GM21737 (cell line): ENCODE measurements around the gene RHBG.

ENCODE experiments used
- ATAC-seq: cut with Tn5 transposase; IDR thresholded peaks from one replicate; pipeline ENCODE4 v1.9.1; 2021; ENCODE audit warnings: mild to moderate bottlenecking, moderate library complexity; ENCODE audit not compliant: unreplicated experiment

The RHBG gene

DNA sequence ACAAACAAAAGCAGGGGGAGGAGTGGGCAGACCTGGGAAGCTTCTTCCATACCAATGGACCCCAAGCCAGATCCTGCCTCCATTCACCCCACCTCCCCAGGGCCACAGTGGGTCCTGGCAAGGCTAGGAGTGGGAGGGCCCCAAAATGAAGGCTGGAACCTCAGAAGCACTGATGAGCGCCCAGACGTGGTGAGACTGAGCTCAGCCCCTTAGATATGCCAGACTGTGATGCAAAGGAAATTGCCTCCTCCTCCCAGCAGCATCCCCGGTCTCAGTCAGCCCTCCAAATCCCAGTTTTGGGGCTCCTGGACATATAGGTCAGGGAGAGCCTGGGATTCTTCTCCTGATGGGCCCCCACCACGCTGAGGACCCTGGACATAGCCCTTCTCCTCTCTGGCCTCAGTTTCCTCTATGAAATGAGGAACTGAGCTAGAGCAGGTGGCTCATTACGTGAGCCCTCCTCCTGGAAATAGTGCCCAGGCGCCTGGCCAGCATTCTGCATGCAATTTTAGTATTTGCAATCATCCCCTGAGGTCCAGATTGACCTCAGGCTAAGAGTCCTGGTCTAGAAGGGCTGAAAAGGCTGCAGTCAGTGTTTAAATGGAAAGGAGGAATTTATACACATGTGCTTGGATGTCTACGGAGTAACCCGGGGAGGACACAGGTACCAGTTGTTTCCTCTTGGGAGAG is 33.5 kb downstream of the RHBG start:
- no peak for ATAC-seq

DNA sequence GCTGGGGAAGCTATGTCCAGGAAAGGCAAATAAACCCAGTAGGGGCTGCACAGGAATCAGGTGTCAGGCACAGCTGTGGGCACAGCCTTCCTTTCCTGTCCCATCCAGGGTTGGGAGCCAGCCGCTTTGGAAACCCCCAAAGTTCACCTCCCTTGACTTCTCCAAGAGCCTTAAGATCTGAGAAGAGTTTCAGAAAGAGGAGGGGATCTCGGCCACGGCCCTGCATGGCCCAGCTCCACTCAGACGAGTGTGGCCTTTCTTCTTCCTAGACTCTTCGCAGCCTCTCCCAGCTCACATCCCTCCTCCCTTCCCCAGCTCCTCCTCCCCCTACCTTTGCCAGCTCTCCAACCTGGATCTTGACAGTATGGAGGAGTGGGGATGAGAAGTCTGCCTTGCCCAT is 36.7 kb downstream of the RHBG start:
- ATAC-seq = no peak

DNA sequence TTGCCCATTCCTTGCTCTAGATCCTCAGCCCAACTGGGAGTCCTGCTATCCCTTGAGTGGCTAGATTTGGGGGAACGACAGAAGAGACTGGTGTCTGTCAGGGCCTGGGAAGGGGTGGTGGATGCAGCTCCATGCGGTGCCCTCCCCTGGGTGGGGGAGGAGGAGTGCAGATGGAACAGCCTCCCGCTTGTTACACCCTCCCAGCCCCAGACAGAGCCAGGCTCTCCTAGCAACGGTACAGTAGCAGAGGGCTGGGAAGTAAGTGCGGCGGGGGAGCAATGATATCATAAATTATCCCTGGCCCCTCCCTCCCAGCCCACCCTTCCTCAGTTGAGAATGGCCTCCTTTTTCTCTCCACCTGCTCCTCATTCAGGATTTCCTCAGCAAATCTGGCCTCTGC is 37.2 kb downstream of the RHBG start:
- no peak for ATAC-seq

DNA sequence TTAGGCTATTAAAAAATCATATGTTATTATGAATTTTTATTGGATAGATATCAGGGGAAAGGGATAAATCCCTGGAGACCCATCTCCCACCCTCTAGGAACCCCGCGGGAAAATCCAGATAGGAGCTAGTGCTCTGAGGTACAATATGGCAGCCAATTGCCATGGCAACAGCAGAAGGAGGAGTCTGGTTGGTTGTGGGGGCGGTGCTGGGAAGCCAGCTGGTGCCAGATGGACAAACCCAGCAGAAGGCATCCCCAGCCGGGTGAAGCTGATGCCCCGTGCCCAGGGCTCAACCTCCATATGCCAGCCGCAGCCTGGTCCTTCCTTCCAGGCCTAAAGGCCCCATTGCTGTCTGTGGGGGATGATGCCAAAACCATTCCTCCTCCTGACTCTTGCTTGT is 38.3 kb downstream of the RHBG start:
- ATAC-seq = no peak

DNA sequence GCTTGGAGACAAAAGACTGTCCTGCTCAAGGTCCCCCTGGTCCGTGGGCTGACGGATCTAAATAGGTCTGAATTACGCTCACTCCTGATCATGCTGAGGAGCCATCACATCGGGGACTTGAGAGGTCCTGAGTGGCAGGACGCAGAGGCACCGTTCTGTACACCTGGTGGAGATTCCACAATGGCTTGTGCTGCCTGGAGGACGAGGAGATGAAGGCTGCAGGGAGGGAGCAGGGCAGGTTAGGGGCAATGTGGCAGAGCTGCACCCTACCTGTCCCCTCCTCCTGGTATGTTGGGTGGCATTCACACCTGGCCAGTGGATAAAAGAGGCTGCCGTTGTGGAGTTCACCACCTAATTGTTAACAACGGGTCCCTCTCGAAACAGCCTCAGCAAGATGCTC is 38.7 kb downstream of the RHBG start:
- ATAC-seq = no peak

DNA sequence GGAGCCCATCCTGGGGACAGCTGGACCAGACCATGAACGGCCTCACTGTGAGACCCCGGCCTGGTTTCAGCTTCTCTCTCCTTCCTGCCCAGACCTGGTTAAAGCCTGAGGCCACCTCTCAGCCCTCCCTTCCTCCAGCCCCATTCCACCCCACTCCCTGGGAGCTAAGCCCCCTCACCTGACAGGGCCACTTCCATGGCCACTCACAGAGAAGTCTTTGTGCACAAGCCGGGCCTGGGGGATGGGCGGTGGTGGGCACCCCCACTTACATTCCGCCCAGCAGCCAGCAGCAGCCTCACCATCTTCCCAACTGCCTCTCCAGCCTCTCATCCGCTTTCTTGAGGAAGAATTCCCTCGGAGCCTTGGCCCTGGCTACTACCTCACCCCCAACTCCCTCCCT is 40.4 kb downstream of the RHBG start:
- ATAC-seq = no peak

DNA sequence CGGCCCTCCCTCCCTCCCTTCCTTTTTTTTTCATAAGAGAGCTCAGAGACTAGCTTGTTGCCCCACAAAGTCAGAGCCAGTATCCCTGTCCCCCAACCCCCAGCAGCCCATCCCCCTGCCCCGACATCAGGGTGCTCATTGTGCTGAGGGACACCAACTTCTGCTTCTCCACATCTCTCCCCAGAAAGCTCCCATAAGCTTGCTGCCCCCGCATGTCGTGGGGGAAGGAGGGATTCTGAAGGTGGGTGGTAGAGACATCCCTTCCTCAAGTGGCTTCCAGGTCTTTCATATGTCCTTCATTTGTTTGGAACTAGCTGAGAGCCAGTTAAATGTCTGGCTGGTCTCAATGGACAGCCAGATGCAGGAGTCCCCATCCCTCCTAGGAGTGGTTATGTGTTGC is 41.2 kb downstream of the RHBG start:
- ATAC-seq = no peak

DNA sequence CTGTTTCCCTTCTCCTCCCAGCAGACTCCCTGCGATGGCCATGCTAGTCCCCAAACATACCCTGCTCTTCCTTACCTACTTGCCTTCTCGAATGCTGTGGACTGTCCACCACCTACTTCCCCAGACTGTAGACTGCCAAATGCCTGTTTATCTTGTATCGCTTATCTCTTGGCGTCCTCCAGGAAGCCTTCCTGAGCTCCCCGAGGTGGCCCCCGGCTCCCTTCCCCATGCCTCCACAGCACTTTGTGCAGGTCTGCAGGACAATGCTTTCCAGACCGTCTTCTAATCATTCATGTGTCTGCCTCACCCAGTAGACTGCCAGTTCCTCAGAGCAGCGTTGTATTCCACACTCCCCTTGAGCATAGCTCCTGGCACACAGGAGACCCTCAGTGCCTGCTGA is 41.7 kb downstream of the RHBG start:
- no peak for ATAC-seq

DNA sequence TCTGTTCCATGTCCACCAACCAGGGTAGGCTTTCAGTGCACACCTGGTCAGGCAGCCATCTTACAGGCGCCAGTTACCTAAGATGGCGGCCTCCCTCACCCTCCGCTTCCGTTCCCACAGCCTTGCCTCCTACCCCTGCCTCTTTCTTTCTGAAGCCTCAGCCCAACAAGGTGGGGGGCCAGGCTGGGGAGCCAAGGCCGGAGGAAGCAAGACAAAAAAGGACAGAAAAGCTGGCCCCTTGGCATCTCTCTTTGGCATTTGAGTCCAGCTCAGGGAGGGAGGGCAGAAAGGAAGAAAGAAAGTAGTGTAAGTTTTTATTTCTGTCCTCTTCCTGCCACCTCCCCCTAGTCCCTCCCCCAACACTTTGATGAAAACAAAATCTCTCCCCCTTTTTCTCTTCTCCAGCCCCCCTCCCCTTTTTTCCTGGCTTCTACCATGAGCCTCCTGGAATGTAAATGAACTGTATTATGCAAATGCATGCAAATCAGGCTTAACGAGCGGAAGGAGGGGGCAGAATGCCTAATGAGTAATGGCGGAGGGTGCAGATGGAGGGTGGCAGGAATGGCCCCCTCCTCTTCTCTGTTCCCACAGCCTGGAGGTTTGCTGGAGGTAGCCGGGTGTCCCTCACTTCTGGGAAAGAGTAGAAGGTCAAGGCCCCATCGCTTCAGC is 43.8 kb downstream of the RHBG start:
- no peak for ATAC-seq

DNA sequence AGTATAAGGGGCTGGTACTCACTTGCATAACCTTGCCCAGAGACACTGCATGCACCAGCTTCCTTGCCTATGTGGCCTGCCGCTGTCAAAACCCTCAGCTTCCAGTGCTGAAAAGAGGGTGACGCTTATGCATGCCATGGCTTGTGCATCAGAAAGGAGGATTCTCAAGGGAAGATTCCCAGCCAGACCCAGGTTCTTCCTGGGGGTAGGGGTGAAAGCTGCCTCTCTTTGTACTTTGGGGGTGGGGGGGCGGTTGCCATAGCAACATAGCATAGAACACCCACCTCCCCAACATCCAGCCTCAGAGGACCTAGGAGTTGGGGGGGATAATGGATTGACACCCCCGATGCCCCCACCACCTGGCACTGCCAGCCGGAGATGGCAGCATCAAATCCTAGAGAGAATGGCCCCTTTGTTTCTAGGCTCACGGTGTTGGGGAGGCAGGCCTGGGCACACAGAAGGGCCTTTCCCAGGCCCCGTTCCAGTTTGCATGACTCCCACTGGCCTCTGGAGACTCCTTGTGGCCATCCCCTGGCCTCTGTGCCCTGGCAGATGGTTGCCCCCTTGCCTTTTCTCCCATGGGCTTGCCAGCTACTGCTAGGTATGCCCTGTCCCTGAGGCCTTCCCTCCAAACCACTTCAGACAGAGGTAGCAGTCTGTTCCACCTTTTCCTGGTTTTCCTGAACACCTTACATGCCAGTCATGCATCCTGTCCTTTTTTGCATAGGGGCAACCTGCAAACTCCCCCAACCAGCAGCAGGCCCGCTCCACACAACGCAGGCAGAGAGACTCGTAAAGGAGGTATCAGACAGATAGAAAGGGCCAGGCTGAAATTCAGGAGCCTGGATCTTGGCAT is 44.6 kb downstream of the RHBG start:
- ATAC-seq = no peak

DNA sequence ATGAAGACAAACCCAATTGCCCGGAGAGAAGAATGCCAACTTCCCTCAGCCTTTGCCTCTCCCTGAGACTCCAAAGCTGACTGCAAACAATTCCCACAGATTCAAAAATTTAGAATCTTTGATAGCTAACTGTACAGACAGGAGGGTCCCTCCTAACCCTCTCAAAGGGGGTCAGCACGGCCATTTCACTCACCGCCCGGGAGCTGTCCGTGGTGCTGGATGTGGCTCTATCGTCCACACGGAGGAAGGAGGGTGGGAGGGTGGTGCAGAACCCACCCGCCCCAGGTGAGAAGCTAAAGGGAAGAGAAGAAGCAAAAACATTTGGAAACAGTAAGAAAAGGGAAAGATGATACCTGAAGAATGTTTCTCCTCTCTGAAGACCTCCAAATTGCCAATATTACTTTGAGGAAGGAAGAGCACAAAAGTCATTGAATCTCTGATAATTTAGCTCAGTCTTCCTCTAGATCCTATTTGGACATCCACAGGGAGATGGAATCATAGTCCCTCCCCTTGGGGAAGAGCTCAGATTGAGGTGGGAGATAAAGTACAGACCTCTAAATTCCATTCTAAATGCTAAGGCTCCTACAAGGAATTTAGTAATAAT is 45.6 kb downstream of the RHBG start:
- no peak for ATAC-seq

DNA sequence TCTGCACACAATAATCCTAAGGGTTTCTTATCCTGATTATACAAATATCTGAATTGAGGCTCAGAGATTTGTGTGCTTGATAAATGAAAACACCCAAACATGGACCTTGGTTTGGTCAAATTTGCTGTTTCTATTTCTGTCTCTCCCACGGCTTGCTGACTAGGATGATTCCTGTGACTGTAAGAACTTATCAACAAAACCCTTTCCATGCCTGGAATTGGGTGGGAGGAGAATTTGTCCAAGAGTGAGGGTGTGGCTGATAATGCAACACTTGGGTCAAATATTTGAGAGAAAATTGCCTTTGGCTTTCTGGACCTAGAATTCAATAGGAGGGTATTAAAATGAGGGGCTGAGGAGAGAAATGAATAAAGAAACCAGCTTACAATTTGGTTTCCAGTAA is 48.0 kb downstream of the RHBG start:
- ATAC-seq = no peak

DNA sequence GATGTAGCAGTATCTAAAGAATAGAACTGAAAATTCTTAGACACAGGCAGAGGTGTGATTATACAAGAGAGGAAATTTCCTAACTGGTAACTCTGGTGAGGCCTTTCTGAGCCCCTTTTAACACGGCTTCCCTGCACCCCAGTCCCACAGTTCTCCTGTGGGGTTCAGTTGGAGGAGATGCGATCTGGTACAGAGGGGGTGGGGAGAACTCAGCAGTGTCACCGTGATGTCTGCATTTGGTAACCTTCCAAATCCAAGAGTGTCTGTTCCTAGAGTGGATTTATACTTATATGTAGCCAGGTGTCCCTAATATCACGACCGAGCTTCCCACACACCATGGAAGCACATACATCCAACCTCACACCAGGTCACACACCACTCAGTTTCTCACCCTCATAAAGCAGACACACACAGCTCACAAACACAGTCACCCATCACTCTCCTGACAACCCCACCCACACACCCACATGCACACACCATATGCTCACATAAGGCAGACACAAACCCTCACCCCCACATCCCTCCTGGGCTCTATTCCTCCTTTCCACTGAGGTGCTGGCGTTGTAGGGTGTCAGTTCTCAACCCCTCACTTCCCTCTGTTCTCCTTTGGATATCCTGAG is 48.5 kb downstream of the RHBG start:
- no peak for ATAC-seq

DNA sequence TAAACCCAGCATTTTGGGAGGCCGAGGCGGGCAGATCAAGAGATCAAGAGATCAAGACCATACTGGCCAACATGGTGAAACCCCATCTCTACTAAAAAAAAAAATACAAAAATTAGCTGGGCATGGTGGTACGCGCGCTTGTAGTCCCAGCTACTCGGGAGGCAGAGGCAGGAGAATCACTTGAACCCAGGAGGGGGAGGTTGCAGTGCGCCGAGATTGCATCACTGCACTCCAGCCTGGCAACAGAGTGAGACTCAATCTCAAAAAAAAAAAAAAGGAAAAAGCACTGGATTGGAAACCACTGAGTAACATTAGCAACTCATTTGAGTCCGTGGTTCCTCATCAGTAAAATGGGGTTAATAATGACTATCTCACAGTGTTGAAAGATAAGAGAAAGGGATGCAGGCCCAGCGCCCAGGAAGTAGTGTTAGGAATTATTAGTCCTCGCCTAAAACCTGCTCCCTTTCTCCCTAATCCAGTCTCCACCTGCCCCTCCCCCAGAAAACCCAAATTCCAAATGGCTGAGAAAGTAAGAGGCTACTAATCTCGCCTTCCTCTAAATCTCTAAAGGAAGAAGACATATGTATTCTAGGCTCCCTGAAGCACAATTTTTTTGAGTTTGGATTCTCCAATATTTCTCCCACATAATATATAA is 49.5 kb downstream of the RHBG start:
- ATAC-seq = no peak

DNA sequence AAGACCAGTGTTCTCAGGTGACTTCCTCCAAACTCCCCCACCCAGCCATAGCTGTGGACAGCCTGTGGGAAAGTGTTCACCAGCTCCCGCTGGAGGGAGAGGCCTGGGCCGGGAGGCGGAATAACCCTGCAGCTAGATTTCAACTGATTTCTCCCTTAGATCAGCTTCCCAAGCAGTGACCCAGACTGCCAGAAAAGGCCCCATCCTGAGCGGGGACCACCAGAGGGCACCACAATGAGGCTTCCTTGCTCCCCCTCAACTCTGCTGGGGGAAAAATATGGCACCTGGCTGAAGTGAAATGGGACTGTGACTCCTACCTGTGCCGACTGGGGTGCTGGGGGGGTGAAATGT is 50.8 kb downstream of the RHBG start:
- no peak for ATAC-seq

DNA sequence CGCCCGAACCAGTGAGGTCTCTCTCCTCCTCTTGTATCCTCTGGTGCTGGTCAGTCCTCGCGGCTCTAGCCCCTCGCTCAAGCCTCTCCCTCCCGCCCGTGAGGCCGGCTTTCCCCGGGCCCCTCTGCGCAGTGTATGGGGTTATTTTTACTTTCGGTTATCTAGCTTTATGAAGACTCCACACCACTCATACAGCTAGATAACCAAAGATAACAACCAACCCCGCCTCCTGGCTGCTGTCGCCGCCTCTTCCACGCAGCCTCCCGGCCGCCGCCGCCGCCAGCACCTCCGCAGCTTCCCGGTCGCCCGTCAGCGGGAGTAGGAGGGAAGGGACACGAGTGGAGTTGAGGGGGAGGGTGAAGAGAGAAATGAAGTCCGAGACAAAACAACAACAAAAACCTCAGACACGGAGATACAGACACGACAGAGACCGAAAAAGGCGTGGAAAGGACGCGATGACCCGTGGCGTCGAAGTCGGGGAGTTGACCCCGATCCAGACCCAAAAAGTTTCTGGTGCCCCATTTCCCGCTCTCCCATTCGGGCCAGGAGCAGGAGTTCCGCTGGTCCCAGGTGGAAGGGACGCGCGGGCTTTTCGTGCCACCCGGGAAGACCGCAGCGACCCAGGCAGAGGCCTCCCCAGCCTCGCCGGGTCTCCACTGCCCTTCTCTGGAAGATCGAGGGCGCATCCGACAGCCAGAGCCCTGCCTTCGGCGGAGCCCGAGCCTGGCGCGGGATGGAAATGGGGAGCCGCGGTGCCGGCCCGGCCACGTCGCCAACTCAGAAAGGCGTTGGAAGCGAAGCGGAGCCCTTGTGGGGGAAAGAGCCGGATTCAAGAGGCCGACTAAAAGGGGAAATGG is 51.4 kb downstream of the RHBG start:
- ATAC-seq = no peak

DNA sequence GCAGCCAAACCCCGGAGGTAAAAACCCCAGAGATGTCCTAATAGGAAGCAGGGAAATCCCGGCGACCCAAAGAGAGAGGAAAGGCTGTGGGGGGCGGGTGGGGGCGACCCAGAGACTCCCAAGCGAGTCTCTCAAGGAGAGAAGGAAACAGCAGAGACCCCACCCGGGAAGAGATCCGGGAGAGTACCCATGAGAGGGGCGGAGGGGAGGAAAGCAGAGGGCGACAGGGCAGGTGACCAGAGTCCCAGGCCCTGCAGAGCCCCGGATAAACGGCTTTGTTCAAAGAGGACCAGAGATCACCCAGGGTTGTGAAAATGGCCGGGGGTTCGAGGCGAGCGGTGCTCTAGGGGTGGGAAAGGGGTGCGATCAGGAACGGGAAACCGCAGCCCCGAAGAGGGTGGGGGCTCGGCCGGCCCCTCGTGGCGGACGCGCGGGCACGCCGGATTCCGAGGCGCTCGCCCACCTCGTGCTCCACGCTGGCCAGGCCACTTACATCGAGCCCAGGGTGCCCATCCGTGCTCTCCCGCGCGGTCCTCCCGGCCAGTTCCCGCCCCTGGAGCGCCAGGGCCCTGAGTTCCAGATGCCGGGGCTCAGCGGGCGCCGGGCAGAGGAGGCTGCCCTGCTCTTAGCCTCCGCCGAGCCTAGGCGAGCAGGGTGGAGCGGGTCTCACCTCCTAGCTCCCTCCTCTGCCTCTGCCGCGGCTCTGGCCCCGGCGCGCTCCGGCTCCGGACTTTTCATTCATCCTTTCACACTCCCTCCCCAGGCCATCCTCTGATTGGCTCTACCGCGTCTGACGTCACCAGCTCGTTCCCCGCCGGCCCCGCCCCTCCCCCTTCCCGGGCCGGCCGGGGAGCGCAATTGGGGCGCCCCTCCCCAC is 52.3 kb downstream of the RHBG start:
- peak; percentile 67 for ATAC-seq

DNA sequence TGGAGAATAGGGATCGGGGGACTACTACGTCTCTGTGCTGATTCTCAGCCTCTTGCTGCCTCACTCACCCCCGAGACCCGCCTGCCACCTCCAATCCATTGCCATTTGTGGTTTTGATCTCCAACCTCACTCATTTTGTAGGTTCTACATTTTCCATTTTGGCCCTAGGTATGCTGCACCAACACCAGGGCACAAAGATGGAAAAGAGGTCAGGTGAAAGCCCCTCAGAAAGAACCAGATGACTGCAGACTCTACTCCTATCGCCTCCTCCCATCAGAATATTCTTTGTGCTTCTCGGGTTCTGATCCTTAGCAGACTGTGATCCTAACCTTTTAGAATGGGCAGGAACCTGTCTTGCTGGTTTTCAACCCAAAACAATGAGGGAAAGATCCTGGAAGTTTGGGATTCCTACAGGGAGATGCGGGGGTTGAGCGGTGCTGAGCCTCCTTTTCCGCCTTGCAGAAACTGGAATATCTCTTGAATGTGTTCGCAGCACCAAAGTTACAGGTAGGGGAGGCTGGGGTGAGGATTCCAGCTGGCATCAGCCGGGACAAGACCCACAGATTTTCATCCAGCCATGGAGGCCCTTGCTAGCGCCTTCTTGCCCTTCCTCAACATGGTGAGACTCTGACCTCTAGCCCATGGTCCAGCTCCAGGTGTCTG is 53.1 kb downstream of the RHBG start:
- no peak for ATAC-seq
